ENCODE measurements around the gene PPP2R3A.

- TF ChIP-seq NFIC (IDR thresholded peaks at IDR 0.05) (no peak), EP300 (IDR thresholded peaks at IDR 0.05; ENCODE audit: borderline replicate concordance) (no peak), ZBTB7A (IDR thresholded peaks at IDR 0.05; ENCODE audit: low read depth) (no peak)
Observed at GRCh38 chr3:135973841-135974240, 8.3 kb downstream of the PPP2R3A start.

All from Ishikawa (cell line).